ENCODE measurements around the gene CXCR6.

- TF ChIP-seq EZH2 (optimal IDR thresholded peaks at IDR 0.05; ENCODE audit: low read depth, low read length) (no peak), CTCF (IDR thresholded peaks at IDR 0.05; ENCODE audit: low read length) (no peak)
These were observed 51.4 kb downstream of the CXCR6 start for GRCh38 chr3:45994419-45995235.
